Measurements from ENCODE around the gene BUB3.
"Not testable (repeated sequence)": the region's sequence is repeated elsewhere in the genome, so short reads cannot be mapped to it uniquely, and the experiment has no call there.

The BUB3 gene

DNA sequence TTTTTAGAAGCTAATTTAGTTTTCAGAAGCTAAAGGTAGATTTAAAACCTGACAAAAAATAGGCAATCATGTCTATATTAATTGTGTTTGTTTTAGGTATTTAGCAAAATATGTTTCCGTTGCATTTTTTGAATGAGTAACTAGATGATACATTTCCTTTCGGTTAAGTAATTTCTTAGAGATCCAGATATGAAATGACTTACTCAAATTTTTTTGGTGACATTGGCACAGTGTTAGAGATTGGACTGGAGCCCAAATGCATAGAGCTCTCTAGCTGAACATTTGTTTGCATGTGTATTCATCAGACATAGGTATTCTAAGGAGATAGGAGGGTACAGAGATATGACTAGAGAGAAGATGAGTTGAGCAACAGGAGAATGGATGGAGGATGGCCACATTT lies 1.9 kb downstream of the BUB3 start:
- Histone ChIP-seq H3K9me3 (ENCODE audit: low read depth, low read length) (no peaks in the 10 kb centered on the region), H3K9ac (ENCODE audit: insufficient read length) (peak overlapping the region; percentile 86), H3K27ac (no peak overlapping the region), H3K36me3 (ENCODE audit: insufficient read depth, low read length) (peaks cover 55% of the 10 kb centered on the region), H3K4me3 (peak overlapping the region; percentile 80)
- TF ChIP-seq POLR2AphosphoS5 (IDR thresholded peaks at IDR 0.05; ENCODE audit: borderline replicate concordance, low read depth, low read length) (no peak), EZH2 (IDR thresholded peaks at IDR 0.05) (no peak), FOXP2 (optimal IDR thresholded peaks at IDR 0.05; ENCODE audit: control extremely low read depth, extremely low read length, insufficient read depth) (no peak)
- DNase-seq (ENCODE audit: low read depth, low spot score) = no peak

DNA sequence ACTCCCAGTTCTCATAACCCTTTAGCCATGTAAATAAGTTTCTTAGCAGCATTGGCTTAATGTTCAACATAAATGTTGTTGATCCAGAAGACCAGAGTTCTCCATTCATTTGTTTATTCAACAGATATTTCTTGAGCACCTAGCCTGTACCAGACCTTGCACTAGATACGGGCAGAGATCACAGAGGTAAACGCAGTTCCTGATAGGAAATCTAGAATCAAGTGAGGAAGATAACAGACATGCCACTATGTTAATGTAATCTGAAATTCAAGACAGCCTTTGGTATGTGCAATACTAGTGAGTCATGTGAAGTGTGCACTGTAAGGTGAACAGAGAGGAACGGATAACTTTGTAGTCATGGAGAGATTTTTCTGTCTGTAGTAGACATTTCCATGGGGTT lies 3.0 kb downstream of the BUB3 start:
- H3K9ac ChIP-seq (ENCODE audit: insufficient read length) = no peak overlapping the region
- H3K36me3 ChIP-seq (ENCODE audit: insufficient read depth, low read length) = peaks cover 66% of the 10 kb centered on the region
- no peak for TF ChIP-seq EZH2 (IDR thresholded peaks at IDR 0.05)
- TF ChIP-seq POLR2AphosphoS5 (IDR thresholded peaks at IDR 0.05; ENCODE audit: borderline replicate concordance, low read depth, low read length) = no peak
- H3K9me3 ChIP-seq (ENCODE audit: low read depth, low read length) = no peaks in the 10 kb centered on the region
- DNase-seq (ENCODE audit: low read depth, low spot score) = no peak
- H3K4me3 ChIP-seq = no peak overlapping the region
- H3K27ac ChIP-seq = no peak overlapping the region

DNA sequence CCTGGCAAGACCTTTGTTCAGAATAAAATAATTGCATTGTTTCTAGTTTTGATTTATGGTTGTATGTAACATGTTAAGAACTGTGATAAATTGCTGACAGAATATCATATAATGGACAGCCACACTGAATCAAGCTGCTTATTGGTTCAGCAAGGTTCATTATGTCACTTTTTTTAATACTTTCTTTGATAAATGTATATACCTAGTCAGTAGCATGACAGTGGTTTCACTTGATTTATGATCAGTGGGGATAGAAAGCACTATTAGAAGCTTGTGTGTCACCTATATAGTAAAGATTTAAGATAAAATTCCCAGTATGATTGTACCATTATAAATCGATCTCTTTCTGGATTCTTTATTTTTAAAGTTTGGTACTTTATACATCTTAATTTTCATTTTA lies 4.5 kb downstream of the BUB3 start:
- no peak for TF ChIP-seq FOXP2 (optimal IDR thresholded peaks at IDR 0.05; ENCODE audit: control extremely low read depth, extremely low read length, insufficient read depth)
- TF ChIP-seq POLR2AphosphoS5 (IDR thresholded peaks at IDR 0.05; ENCODE audit: borderline replicate concordance, low read depth, low read length) = no peak
- TF ChIP-seq EZH2 (IDR thresholded peaks at IDR 0.05) = no peak
- no peak for DNase-seq (ENCODE audit: low read depth, low spot score)
- H3K4me3 ChIP-seq = no peak overlapping the region
- H3K27ac ChIP-seq = no peak overlapping the region
- H3K9me3 ChIP-seq (ENCODE audit: low read depth, low read length) = no peaks in the 10 kb centered on the region
- no peak overlapping the region for H3K9ac ChIP-seq (ENCODE audit: insufficient read length)
- peaks cover 81% of the 10 kb centered on the region for H3K36me3 ChIP-seq (ENCODE audit: insufficient read depth, low read length)

DNA sequence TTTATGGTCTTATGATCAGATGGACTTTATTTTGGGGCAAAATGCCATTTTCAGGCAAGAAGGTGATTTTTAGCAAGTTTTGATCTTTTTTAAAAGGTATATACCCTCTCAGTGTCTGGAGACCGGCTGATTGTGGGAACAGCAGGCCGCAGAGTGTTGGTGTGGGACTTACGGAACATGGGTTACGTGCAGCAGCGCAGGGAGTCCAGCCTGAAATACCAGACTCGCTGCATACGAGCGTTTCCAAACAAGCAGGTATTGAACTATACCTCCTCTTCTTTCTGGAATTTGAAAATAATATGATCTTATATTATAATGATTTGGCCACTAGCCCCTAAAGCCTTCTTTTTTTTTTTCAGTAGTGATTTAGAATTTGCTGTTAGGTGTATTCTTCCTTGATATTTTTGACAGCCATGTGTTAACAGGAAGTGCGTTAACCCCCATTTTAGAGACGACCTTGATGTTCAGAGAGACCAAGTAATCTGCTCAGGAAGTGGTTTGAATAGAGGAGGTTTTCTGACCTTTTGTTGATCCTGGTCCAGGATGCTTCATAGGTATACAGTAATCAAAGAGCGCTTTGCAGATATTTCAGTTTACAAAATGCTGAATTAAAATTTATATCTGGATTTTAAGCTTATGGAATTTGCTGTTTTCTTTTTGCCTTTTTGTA lies 6.2 kb downstream of the BUB3 start:
- DNase-seq (ENCODE audit: low read depth, low spot score) = no peak
- peaks cover 93% of the 10 kb centered on the region for H3K36me3 ChIP-seq (ENCODE audit: insufficient read depth, low read length)
- no peaks in the 10 kb centered on the region for H3K9me3 ChIP-seq (ENCODE audit: low read depth, low read length)
- no peak overlapping the region for H3K27ac ChIP-seq
- H3K4me3 ChIP-seq = no peak overlapping the region
- TF ChIP-seq EZH2 (IDR thresholded peaks at IDR 0.05) = no peak
- no peak for TF ChIP-seq POLR2AphosphoS5 (IDR thresholded peaks at IDR 0.05; ENCODE audit: borderline replicate concordance, low read depth, low read length)
- TF ChIP-seq FOXP2 (optimal IDR thresholded peaks at IDR 0.05; ENCODE audit: control extremely low read depth, extremely low read length, insufficient read depth) = no peak
- H3K9ac ChIP-seq (ENCODE audit: insufficient read length) = no peak overlapping the region

DNA sequence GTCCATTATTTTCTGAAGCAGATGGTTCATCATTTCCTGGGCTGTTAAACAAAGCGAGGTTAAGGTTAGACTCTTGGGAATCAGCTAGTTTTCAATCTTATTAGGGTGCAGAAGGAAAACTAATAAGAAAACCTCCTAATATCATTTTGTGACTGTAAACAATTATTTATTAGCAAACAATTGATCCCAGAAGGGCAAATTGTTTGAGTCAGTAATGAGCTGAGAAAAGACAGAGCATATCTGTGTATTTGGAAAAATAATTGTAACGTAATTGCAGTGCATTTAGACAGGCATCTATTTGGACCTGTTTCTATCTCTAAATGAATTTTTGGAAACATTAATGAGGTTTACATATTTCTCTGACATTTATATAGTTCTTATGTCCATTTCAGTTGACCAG lies 10.1 kb downstream of the BUB3 start:
- DNase-seq (ENCODE audit: low read depth, low spot score) = no peak
- Histone ChIP-seq H3K9me3 (ENCODE audit: low read depth, low read length) (no peaks in the 10 kb centered on the region), H3K9ac (ENCODE audit: insufficient read length) (no peak overlapping the region), H3K36me3 (ENCODE audit: insufficient read depth, low read length) (peaks cover 63% of the 10 kb centered on the region), H3K4me3 (no peak overlapping the region), H3K27ac (no peak overlapping the region)
- TF ChIP-seq POLR2AphosphoS5 (IDR thresholded peaks at IDR 0.05; ENCODE audit: borderline replicate concordance, low read depth, low read length) (no peak), EZH2 (IDR thresholded peaks at IDR 0.05) (no peak), FOXP2 (optimal IDR thresholded peaks at IDR 0.05; ENCODE audit: control extremely low read depth, extremely low read length, insufficient read depth) (no peak)

GRCh38 chr10:123165445-123166072 lies 11.4 kb downstream of the BUB3 start:
- no peak overlapping the region for H3K4me3 ChIP-seq
- H3K9me3 ChIP-seq (ENCODE audit: low read depth, low read length) = no peaks in the 10 kb centered on the region
- TF ChIP-seq FOXP2 (optimal IDR thresholded peaks at IDR 0.05; ENCODE audit: control extremely low read depth, extremely low read length, insufficient read depth) = no peak
- TF ChIP-seq EZH2 (IDR thresholded peaks at IDR 0.05) = no peak
- TF ChIP-seq POLR2AphosphoS5 (IDR thresholded peaks at IDR 0.05; ENCODE audit: borderline replicate concordance, low read depth, low read length) = no peak
- no peak overlapping the region for H3K9ac ChIP-seq (ENCODE audit: insufficient read length)
- H3K36me3 ChIP-seq (ENCODE audit: insufficient read depth, low read length) = peaks cover 52% of the 10 kb centered on the region
- no peak for DNase-seq (ENCODE audit: low read depth, low spot score)
- H3K27ac ChIP-seq = no peak overlapping the region

GRCh38 chr10:123166618-123167017 lies 12.4 kb downstream of the BUB3 start:
- H3K36me3 ChIP-seq (ENCODE audit: insufficient read depth, low read length) = peaks cover 42% of the 10 kb centered on the region
- H3K9me3 ChIP-seq (ENCODE audit: low read depth, low read length) = no peaks in the 10 kb centered on the region
- TF ChIP-seq POLR2AphosphoS5 (IDR thresholded peaks at IDR 0.05; ENCODE audit: borderline replicate concordance, low read depth, low read length) = no peak
- no peak for TF ChIP-seq FOXP2 (optimal IDR thresholded peaks at IDR 0.05; ENCODE audit: control extremely low read depth, extremely low read length, insufficient read depth)
- no peak for TF ChIP-seq EZH2 (IDR thresholded peaks at IDR 0.05)
- H3K4me3 ChIP-seq = no peak overlapping the region
- H3K27ac ChIP-seq = no peak overlapping the region
- no peak for DNase-seq (ENCODE audit: low read depth, low spot score)
- H3K9ac ChIP-seq (ENCODE audit: insufficient read length) = no peak overlapping the region

- DNase-seq (ENCODE audit: low read depth, low spot score) = no peak
- H3K36me3 ChIP-seq (ENCODE audit: insufficient read depth, low read length) = peaks cover 3% of the 10 kb centered on the region; the same call in 1 of the 2 replicates
- no peak overlapping the region for H3K4me3 ChIP-seq
- H3K27ac ChIP-seq = no peak overlapping the region
- TF ChIP-seq FOXP2 (optimal IDR thresholded peaks at IDR 0.05; ENCODE audit: control extremely low read depth, extremely low read length, insufficient read depth) = no peak
- TF ChIP-seq EZH2 (IDR thresholded peaks at IDR 0.05) = no peak
- TF ChIP-seq POLR2AphosphoS5 (IDR thresholded peaks at IDR 0.05; ENCODE audit: borderline replicate concordance, low read depth, low read length) = no peak
- no peaks in the 10 kb centered on the region for H3K9me3 ChIP-seq (ENCODE audit: low read depth, low read length)
- H3K9ac ChIP-seq (ENCODE audit: insufficient read length) = no peak overlapping the region
Observed at GRCh38 chr10:123170961-123171360, 16.8 kb downstream of the BUB3 start.

DNA sequence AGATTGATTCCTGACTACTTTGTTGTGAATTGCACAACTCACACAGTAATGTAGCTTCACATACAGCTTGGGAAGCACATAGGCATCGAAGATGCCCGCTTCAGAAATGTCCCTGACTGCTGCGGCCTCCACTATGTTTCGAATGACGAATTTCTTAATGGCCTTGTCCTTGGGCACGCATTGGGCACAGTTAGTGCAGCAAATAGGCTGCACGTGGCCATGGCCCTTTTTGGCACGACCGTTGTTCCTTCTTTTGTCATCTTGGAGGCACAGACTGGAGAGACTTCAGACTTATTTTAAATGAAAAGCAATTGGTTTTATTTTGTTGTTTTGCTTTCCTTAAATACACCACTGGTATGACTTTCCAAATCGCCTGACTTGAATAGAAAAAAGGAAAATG lies 17.4 kb downstream of the BUB3 start:
- H3K9ac ChIP-seq (ENCODE audit: insufficient read length); H3K4me3 ChIP-seq; H3K27ac ChIP-seq; DNase-seq (ENCODE audit: low read depth, low spot score); H3K9me3 ChIP-seq (ENCODE audit: low read depth, low read length); H3K36me3 ChIP-seq (ENCODE audit: insufficient read depth, low read length): not testable (repeated sequence)
